HepG2 (cell line): Measurements from ENCODE around the gene RFX2. TPM values are rescaled to one million over a fixed set of nuclear protein-coding genes. Genes with fewer than 3 reads are reported as not detected.

Source experiments
- ATAC-seq: fragments of 200-7000 bp; cut with Tn5 transposase; 3 replicates; pipeline ENCODE4 v1.9.1; 2020; ENCODE audit warnings: mild to moderate bottlenecking, moderate library complexity
- BruUV-seq: library from RNA; stranded (reverse); fragments of 400-500 nt; replicated peaks from 2 replicates; lab custom pipeline; 2021; lab: Mats Ljungman, UMichigan
- CTCF ChIA-PET: fragments of 300-600 bp; formaldehyde crosslinking; extraction: SDS; loops from one replicate; lab custom pipeline; 2021; ENCODE audit warnings: low total read pairs, inconsistent platforms, low intra/inter-chr PET ratio; lab: Yijun Ruan, JAX
- POLR2A ChIA-PET: fragments of 350-600 bp; sonication (Branson Sonifier 250); formaldehyde crosslinking; loops from one replicate; lab custom pipeline; 2020; ENCODE audit warnings: antibody characterized with exemption, inconsistent platforms; lab: Yijun Ruan, JAX
- DNase-seq: peaks from one replicate; pipeline ENCODE4 v3.0.0-alpha.2; 2015; ENCODE audit warnings: low spot score
- FAIRE-seq: peaks from 3 replicates; lab custom pipeline; 2011; peaks lifted over from hg19 to GRCh38; lab: Jason Lieb, UNC
- H2AFZ ChIP-seq: one replicate; pipeline ENCODE4 v1.6.1; 2011; ENCODE audit warnings: low read length, inconsistent platforms
- H3K27ac ChIP-seq: fragments of 300-600 bp; 3 replicates; pipeline ENCODE4 v1.8.0; 2011; ENCODE audit warnings: mixed run types, mild to moderate bottlenecking, mixed read lengths, low read length, inconsistent platforms; ENCODE audit not compliant: insufficient read depth; ENCODE audit errors: extremely low read length
- H3K27me3 ChIP-seq, 2 experiments: fragments of 200-600 bp in 1 of 2; 2 replicates in 1 of 2; 3 replicates in 1 of 2; pipeline versions ENCODE4 v1.6.0 to v1.8.0; 2011; ENCODE audit warnings: low read length in 2 of 2, mild to moderate bottlenecking in 2 of 2, moderate library complexity in 2 of 2, inconsistent platforms in 1 of 2; ENCODE audit not compliant: insufficient read depth in 2 of 2, control insufficient read depth in 1 of 2
- H3K36me3 ChIP-seq, 2 experiments: fragments of 200-600 bp in 1 of 2; replicated peaks in 1 of 2; 2 replicates in 1 of 2; 3 replicates in 1 of 2; pipeline versions ENCODE4 v1.5.1 to v1.8.0; 2011; ENCODE audit warnings: low read length in 2 of 2, inconsistent platforms in 1 of 2; ENCODE audit not compliant: insufficient read depth in 2 of 2, control insufficient read depth in 1 of 2
- H3K4me1 ChIP-seq: 2 replicates; pipeline ENCODE4 v1.5.1; 2012; ENCODE audit warnings: low read length, inconsistent platforms; ENCODE audit not compliant: insufficient read depth
- H3K4me2 ChIP-seq: 2 replicates; pipeline ENCODE4 v1.6.0; 2011; ENCODE audit warnings: low read depth, low read length, inconsistent platforms
- H3K4me3 ChIP-seq, 3 experiments: fragments of 200-600 bp in 1 of 3; sonication (generic), shearing (Covaris generic) in 1 of 3; replicated peaks in 1 of 3; 2 replicates each; pipeline ENCODE4 v1.5.1; 2011 to 2016; ENCODE audit warnings: low read length in 3 of 3, inconsistent platforms in 2 of 3, low read depth in 2 of 3, mild to moderate bottlenecking in 2 of 3, control low read depth in 1 of 3, mixed read lengths in 1 of 3; ENCODE audit not compliant: insufficient read depth in 1 of 3
- H3K79me2 ChIP-seq: one replicate; pipeline ENCODE4 v1.6.1; 2011; ENCODE audit warnings: low read length, inconsistent platforms; ENCODE audit not compliant: insufficient read depth
- H3K9ac ChIP-seq: 2 replicates; pipeline ENCODE4 v1.6.0; 2011; ENCODE audit warnings: mild to moderate bottlenecking, low read depth, low read length, inconsistent platforms; ENCODE audit not compliant: insufficient read depth
- H3K9me3 ChIP-seq: 2 replicates; pipeline ENCODE4 v1.5.1; 2012; ENCODE audit warnings: mild to moderate bottlenecking, low read length
- H4K20me1 ChIP-seq: 2 replicates; pipeline ENCODE4 v1.6.0; 2011; ENCODE audit warnings: inconsistent platforms, mild to moderate bottlenecking, low read length, moderate library complexity; ENCODE audit not compliant: insufficient read depth
- ARHGAP35 ChIP-seq: sonication (generic); formaldehyde crosslinking; IDR thresholded peaks from 2 replicates; pipeline ENCODE4 v1.9.0; 2022; ENCODE audit warnings: mild to moderate bottlenecking, inconsistent platforms, moderate library complexity, missing genetic modification reagents, borderline replicate concordance
- EP300 ChIP-seq, 3 experiments: sonication (generic) in 1 of 3; formaldehyde crosslinking in 1 of 3; IDR thresholded peaks; 2 replicates each; pipeline versions ENCODE4 v1.5.1 to v1.6.1; 2011 to 2020; ENCODE audit warnings: low read depth in 2 of 3, low read length in 2 of 3, borderline replicate concordance in 1 of 3, improper control_type of control experiment in 1 of 3, mild to moderate bottlenecking in 1 of 3, missing genetic modification reagents in 1 of 3, moderate library complexity in 1 of 3
- ISX ChIP-seq: sonication (generic); formaldehyde crosslinking; conservative IDR thresholded peaks from 2 replicates; pipeline ENCODE4 v1.5.0; 2020; ENCODE audit warnings: missing genetic modification reagents
- SOX5 ChIP-seq: IDR thresholded peaks from 2 replicates; pipeline ENCODE4 v1.6.1; 2016; ENCODE audit warnings: borderline replicate concordance
- ZMYM2 ChIP-seq: sonication (generic); formaldehyde crosslinking; IDR thresholded peaks from 2 replicates; pipeline ENCODE4 v1.8.0; 2022; ENCODE audit warnings: mild to moderate bottlenecking, missing genetic modification reagents
- ZNF570 ChIP-seq: sonication (generic); formaldehyde crosslinking; IDR thresholded peaks from 2 replicates; pipeline ENCODE4 v1.4.0; 2020; ENCODE audit warnings: mild to moderate bottlenecking, missing genetic modification reagents, borderline replicate concordance
- WGBS: methylation state at CpG from one replicate; pipeline ENCODE4 v1.1.6; 2017; ENCODE audit warnings: low lambda C conversion rate; 5-methylcytosine and 5-hydroxymethylcytosine counted together
- in situ Hi-C: cut with HindIII; loops from 2 replicates; pipeline ENCODE4 v1.10.0; 2017; ENCODE audit warnings: low pct_unique_long_range_greater_than_20kb; ENCODE audit not compliant: extremely low pct_ligation_motif_present
- intact Hi-C: fragments of 100-400 bp; cut with micrococcal nuclease; formaldehyde crosslinking; loops from one replicate; pipeline ENCODE4 v1.10.0; 2022; ENCODE audit not compliant: unreplicated experiment
- polyA plus RNA-seq, 8 experiments: library from polyadenylated mRNA; depleted of rRNA in 3 of 8; stranded (reverse) in 7 of 8; unstranded in 1 of 8; fragments of >200 nt; fragmentation: Illumina TruSeq in 4 of 8; extraction: Trizol in 4 of 8; gene quantifications; 2 replicates each; pipeline versions ENCODE4 v1.2.1 to v1.2.3, GENCODE V29; 2011 to 2016; ENCODE audit warnings: low read depth in 4 of 8, missing spikeins in 1 of 8, mixed read lengths in 1 of 8; ENCODE audit not compliant: insufficient read depth in 1 of 8
- total RNA-seq, 5 experiments: library from RNA; depleted of rRNA; stranded (reverse); fragments of >200 nt; fragmentation: Illumina TruSeq; extraction: Trizol; gene quantifications; 2 replicates each; pipeline ENCODE4 v1.2.3, GENCODE V29; 2016; ENCODE audit warnings: low read depth in 1 of 5
- TF ChIP-seq, protein P1 (sequence below): IDR thresholded peaks from 2 replicates; pipeline ENCODE4 v1.6.1; 2016; ENCODE audit warnings: missing compliant biosample characterization, missing genetic modification reagents, borderline replicate concordance

RFX2 gene
- total and polyA plus RNA-seq, 2 of the 13 experiments (the other 11 are each of a cell fraction or from before 2014, with no cell fraction given) = 2.8 to 3.3 TPM

GRCh38 chr19:6087074-6087571 is 23.2 kb downstream of the RFX2 start (continued):
- TF ChIP-seq SOX5 (CRISPR knock-in tag) = 0 out of 2 replicates have a peak, but pooled peaks have one; percentile 16
- TF ChIP-seq EP300 (IDR thresholded peaks at IDR 0.05; ENCODE audit: low read depth in 2 of 2, low read length in 2 of 2) = 0 out of 4 replicates have a peak, but pooled peaks of 1 of the 2 experiments have one; percentile 24
- no peak for TF ChIP-seq EP300 (CRISPR knock-in tag; IDR thresholded peaks at IDR 0.05; ENCODE audit: borderline replicate concordance)

- Histone ChIP-seq H3K4me1 (peaks cover 28% of the 10 kb centered on the region), H3K9me3 (no peaks in the 10 kb centered on the region), H4K20me1 (no peaks in the 10 kb centered on the region), H3K79me2 (no peaks in the 10 kb centered on the region), H3K27me3 (peaks cover 0 to 3% of the 10 kb centered on the region in 2 experiments; a peak in 2 of 5 replicates), H3K4me3 (no peak overlapping the region), H3K27ac (no peak overlapping the region), H3K9ac (peak overlapping the region; percentile 62; the same call in 1 of the 2 replicates), H3K4me2 (no peak overlapping the region), H2AFZ (no peak overlapping the region), H3K36me3 (no peaks in the 10 kb centered on the region)
- intact Hi-C loops = no loop called here
- TF ChIP-seq, protein P1, sequence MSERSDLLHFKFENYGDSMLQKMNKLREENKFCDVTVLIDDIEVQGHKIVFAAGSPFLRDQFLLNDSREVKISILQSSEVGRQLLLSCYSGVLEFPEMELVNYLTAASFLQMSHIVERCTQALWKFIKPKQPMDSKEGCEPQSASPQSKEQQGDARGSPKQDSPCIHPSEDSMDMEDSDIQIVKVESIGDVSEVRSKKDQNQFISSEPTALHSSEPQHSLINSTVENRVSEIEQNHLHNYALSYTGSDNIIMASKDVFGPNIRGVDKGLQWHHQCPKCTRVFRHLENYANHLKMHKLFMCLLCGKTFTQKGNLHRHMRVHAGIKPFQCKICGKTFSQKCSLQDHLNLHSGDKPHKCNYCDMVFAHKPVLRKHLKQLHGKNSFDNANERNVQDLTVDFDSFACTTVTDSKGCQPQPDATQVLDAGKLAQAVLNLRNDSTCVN = no peak
- TF ChIP-seq ISX (CRISPR knock-in tag) (no peak), ZMYM2 (no peak), ARHGAP35 (CRISPR knock-in tag) (no peak), ZNF570 (CRISPR knock-in tag) (no peak)
- BruUV-seq = no TSS peak
- FAIRE-seq = no peak
- CTCF ChIA-PET = no interaction called here
- WGBS = 71% methylated on average over 12 of the region's 12 CpGs
- POLR2A ChIA-PET = no interaction called here
- no peak for ATAC-seq
- DNase-seq = no peak
- in situ Hi-C loops = no loop called here
Measured at GRCh38 chr19:6086068-6086788, 24.1 kb downstream of the RFX2 start.
